AG08395 (cell line): ENCODE data around the gene CASD1.

ENCODE experiments used
- DNase-seq: peaks from one replicate; pipeline ENCODE4 v3.0.0; 2012; ENCODE audit warnings: mixed read lengths, low spot score

CASD1 gene

GRCh38 chr7:94588075-94588474 lies 78.5 kb downstream of the CASD1 start:
- no peak for DNase-seq

GRCh38 chr7:94590526-94591162 lies 81.0 kb downstream of the CASD1 start:
- DNase-seq = no peak

- DNase-seq = no peak
Observed at GRCh38 chr7:94591176-94591575, 81.6 kb downstream of the CASD1 start.

- DNase-seq = no peak
Observed at GRCh38 chr7:94594882-94595281, 85.3 kb downstream of the CASD1 start.

GRCh38 chr7:94595717-94596116 lies 86.1 kb downstream of the CASD1 start:
- no peak for DNase-seq

GRCh38 chr7:94600267-94600666 lies 90.7 kb downstream of the CASD1 start:
- DNase-seq = no peak

- no peak for DNase-seq
Observed at GRCh38 chr7:94602181-94602580, 92.6 kb downstream of the CASD1 start.

GRCh38 chr7:94605031-94605430 lies 95.4 kb downstream of the CASD1 start:
- no peak for DNase-seq
